ENCODE data around the gene BMP15.

- TF ChIP-seq E2F5 (CRISPR knock-in tag; IDR thresholded peaks at IDR 0.05) (no peak), MXD4 (CRISPR knock-in tag; IDR thresholded peaks at IDR 0.05; ENCODE audit: borderline replicate concordance) (no peak)
- TF ChIP-seq, protein P1, sequence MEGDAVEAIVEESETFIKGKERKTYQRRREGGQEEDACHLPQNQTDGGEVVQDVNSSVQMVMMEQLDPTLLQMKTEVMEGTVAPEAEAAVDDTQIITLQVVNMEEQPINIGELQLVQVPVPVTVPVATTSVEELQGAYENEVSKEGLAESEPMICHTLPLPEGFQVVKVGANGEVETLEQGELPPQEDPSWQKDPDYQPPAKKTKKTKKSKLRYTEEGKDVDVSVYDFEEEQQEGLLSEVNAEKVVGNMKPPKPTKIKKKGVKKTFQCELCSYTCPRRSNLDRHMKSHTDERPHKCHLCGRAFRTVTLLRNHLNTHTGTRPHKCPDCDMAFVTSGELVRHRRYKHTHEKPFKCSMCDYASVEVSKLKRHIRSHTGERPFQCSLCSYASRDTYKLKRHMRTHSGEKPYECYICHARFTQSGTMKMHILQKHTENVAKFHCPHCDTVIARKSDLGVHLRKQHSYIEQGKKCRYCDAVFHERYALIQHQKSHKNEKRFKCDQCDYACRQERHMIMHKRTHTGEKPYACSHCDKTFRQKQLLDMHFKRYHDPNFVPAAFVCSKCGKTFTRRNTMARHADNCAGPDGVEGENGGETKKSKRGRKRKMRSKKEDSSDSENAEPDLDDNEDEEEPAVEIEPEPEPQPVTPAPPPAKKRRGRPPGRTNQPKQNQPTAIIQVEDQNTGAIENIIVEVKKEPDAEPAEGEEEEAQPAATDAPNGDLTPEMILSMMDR (IDR thresholded peaks at IDR 0.05): no peak
Observed at GRCh38 chrX:50953832-50954231, 43.3 kb downstream of the BMP15 start.
